Measurements from ENCODE around the gene TBC1D14. TPM values are rescaled to one million over a fixed set of nuclear protein-coding genes. Genes with fewer than 3 reads are reported as not detected.

TBC1D14 gene
- total RNA-seq, 1 experiment from 2014 or later = 54.0 TPM

GRCh38 chr4:7048642-7049041 is 139.0 kb downstream of the TBC1D14 start:
- POLR2A ChIA-PET = no interaction called here
- Mint-ChIP-seq H3K4me3 (ENCODE audit: unreplicated experiment) (no peak overlapping the region), H3K27me3 (ENCODE audit: insufficient read depth, unreplicated experiment) (no peaks in the 10 kb centered on the region), H3K27ac (ENCODE audit: unreplicated experiment) (peak overlapping the region; percentile 26), H3K9me3 (ENCODE audit: unreplicated experiment) (no peaks in the 10 kb centered on the region), H3K4me1 (ENCODE audit: low read depth, unreplicated experiment) (peaks cover 13% of the 10 kb centered on the region), H3K36me3 (ENCODE audit: insufficient read depth, unreplicated experiment) (no peaks in the 10 kb centered on the region)
- Histone ChIP-seq H3K4me1 (peaks cover 4% of the 10 kb centered on the region; the same call in 1 of the 2 replicates), H3K36me3 (ENCODE audit: control insufficient read depth, insufficient read depth, low read length) (no peaks in the 10 kb centered on the region; the same call in 1 of the 2 replicates), H3K27me3 (replicated peaks; ENCODE audit: control insufficient read depth, insufficient read depth, low read length) (no peaks in the 10 kb centered on the region), H3K9me3 (no peaks in the 10 kb centered on the region), H3K4me3 (ENCODE audit: low read depth, low read length) (no peak overlapping the region)
- TF ChIP-seq, protein P1, sequence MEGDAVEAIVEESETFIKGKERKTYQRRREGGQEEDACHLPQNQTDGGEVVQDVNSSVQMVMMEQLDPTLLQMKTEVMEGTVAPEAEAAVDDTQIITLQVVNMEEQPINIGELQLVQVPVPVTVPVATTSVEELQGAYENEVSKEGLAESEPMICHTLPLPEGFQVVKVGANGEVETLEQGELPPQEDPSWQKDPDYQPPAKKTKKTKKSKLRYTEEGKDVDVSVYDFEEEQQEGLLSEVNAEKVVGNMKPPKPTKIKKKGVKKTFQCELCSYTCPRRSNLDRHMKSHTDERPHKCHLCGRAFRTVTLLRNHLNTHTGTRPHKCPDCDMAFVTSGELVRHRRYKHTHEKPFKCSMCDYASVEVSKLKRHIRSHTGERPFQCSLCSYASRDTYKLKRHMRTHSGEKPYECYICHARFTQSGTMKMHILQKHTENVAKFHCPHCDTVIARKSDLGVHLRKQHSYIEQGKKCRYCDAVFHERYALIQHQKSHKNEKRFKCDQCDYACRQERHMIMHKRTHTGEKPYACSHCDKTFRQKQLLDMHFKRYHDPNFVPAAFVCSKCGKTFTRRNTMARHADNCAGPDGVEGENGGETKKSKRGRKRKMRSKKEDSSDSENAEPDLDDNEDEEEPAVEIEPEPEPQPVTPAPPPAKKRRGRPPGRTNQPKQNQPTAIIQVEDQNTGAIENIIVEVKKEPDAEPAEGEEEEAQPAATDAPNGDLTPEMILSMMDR (IDR thresholded peaks at IDR 0.05; ENCODE audit: insufficient read depth in 1 of 2, low read depth in 1 of 2, low read length in 1 of 2, severe bottlenecking in 1 of 2, unreplicated experiment in 1 of 2) = no peak
- DNase-seq = no peak
- intact Hi-C loops (cut with micrococcal nuclease; ENCODE audit: unreplicated experiment) = no loop called here
- no TSS peak for BruUV-seq (replicated peaks)
- CTCF ChIA-PET = no interaction called here

GRCh38 chr4:7049295-7049694 is 139.7 kb downstream of the TBC1D14 start:
- BruUV-seq (replicated peaks) = no TSS peak
- no peaks in the 10 kb centered on the region for H3K27me3 ChIP-seq (replicated peaks; ENCODE audit: control insufficient read depth, insufficient read depth, low read length)
- Mint-ChIP-seq H3K27me3 (ENCODE audit: insufficient read depth, unreplicated experiment) (no peaks in the 10 kb centered on the region), H3K9me3 (ENCODE audit: unreplicated experiment) (no peaks in the 10 kb centered on the region), H3K4me3 (ENCODE audit: unreplicated experiment) (no peak overlapping the region), H3K4me1 (ENCODE audit: low read depth, unreplicated experiment) (peaks cover 13% of the 10 kb centered on the region), H3K36me3 (ENCODE audit: insufficient read depth, unreplicated experiment) (peaks cover 4% of the 10 kb centered on the region), H3K27ac (ENCODE audit: unreplicated experiment) (no peak overlapping the region)
- TF ChIP-seq, protein P1 (IDR thresholded peaks at IDR 0.05; ENCODE audit: insufficient read depth in 1 of 2, low read depth in 1 of 2, low read length in 1 of 2, severe bottlenecking in 1 of 2, unreplicated experiment in 1 of 2) = no peak
- ChIA-PET POLR2A (no interaction called here), CTCF (no interaction called here)
- no peaks in the 10 kb centered on the region for H3K9me3 ChIP-seq
- peaks cover 4% of the 10 kb centered on the region; the same call in 1 of the 2 replicates for H3K4me1 ChIP-seq
- no peaks in the 10 kb centered on the region; the same call in 1 of the 2 replicates for H3K36me3 ChIP-seq (ENCODE audit: control insufficient read depth, insufficient read depth, low read length)
- no peak for DNase-seq
- intact Hi-C loops (cut with micrococcal nuclease; ENCODE audit: unreplicated experiment) = no loop called here
- H3K4me3 ChIP-seq (ENCODE audit: low read depth, low read length) = no peak overlapping the region

DNA sequence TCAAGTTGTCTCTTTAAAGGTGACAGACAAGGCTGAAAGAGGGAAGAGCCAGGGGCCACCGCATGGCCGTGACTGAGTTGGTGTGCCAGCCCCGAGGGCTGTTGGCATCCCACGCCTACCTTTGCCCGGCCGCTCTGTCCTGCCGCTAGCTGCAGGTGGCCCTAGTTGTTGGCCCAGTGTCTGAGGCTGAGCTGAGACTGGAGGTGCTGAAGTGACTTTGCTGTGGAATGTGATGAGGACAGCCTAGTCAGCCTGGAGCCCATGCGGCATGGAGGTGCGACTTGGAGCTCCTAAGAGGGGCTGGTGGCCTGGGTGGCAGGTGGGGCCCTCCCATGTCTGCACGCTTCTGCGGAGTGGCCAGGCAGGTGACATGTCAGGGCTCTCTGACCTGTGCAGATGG is 140.1 kb downstream of the TBC1D14 start:
- H3K4me3 ChIP-seq (ENCODE audit: low read depth, low read length) = no peak overlapping the region
- H3K36me3 ChIP-seq (ENCODE audit: control insufficient read depth, insufficient read depth, low read length) = no peaks in the 10 kb centered on the region; the same call in 1 of the 2 replicates
- H3K9me3 Mint-ChIP-seq (ENCODE audit: unreplicated experiment) = no peaks in the 10 kb centered on the region
- 0 out of 2 replicates have a peak, but pooled peaks cover under 1% of the 10 kb centered on the region for H3K4me1 ChIP-seq
- peaks cover 9% of the 10 kb centered on the region for H3K36me3 Mint-ChIP-seq (ENCODE audit: insufficient read depth, unreplicated experiment)
- POLR2A ChIA-PET = no interaction called here
- DNase-seq = no peak
- CTCF ChIA-PET = no interaction called here
- no TSS peak for BruUV-seq (replicated peaks)
- H3K9me3 ChIP-seq = no peaks in the 10 kb centered on the region
- H3K27me3 Mint-ChIP-seq (ENCODE audit: insufficient read depth, unreplicated experiment) = no peaks in the 10 kb centered on the region
- TF ChIP-seq, protein P1 (IDR thresholded peaks at IDR 0.05; ENCODE audit: insufficient read depth in 1 of 2, low read depth in 1 of 2, low read length in 1 of 2, severe bottlenecking in 1 of 2, unreplicated experiment in 1 of 2) = no peak
- intact Hi-C loops (cut with micrococcal nuclease; ENCODE audit: unreplicated experiment) = no loop called here
- no peaks in the 10 kb centered on the region for H3K27me3 ChIP-seq (replicated peaks; ENCODE audit: control insufficient read depth, insufficient read depth, low read length)
- H3K27ac Mint-ChIP-seq (ENCODE audit: unreplicated experiment) = no peak overlapping the region
- peaks cover 10% of the 10 kb centered on the region for H3K4me1 Mint-ChIP-seq (ENCODE audit: low read depth, unreplicated experiment)
- no peak overlapping the region for H3K4me3 Mint-ChIP-seq (ENCODE audit: unreplicated experiment)
